CMK (cell line): ENCODE results near the gene ABCD3.
"Not testable (repeated sequence)": the region's sequence is repeated elsewhere in the genome, so short reads cannot be mapped to it uniquely, and the experiment has no call there.

Experiments
- DNase-seq: peaks from one replicate; pipeline ENCODE4 v3.0.0-alpha.2; 2010; ENCODE audit warnings: low read depth

Gene ABCD3

DNA sequence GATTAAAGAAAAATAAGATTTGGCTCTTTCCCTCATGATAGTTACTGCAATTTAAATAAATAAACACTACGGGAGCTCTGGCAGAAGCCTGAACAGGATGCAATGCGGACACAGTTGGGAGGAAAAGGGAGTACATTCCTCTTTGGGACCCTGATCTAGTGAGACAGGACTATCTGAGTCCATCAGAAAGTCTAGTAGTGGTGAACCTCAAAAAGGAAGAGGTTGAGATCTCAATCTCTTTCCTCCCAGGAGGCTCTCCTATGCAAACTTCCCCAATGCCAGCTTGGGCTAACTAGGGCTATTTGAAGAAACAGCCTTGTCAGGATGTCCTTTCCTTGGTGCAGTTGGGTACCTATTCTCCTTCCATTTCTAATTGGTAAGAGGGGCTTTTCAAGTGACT lies 4.9 kb upstream of the ABCD3 start:
- peak; percentile 78 for DNase-seq

DNA sequence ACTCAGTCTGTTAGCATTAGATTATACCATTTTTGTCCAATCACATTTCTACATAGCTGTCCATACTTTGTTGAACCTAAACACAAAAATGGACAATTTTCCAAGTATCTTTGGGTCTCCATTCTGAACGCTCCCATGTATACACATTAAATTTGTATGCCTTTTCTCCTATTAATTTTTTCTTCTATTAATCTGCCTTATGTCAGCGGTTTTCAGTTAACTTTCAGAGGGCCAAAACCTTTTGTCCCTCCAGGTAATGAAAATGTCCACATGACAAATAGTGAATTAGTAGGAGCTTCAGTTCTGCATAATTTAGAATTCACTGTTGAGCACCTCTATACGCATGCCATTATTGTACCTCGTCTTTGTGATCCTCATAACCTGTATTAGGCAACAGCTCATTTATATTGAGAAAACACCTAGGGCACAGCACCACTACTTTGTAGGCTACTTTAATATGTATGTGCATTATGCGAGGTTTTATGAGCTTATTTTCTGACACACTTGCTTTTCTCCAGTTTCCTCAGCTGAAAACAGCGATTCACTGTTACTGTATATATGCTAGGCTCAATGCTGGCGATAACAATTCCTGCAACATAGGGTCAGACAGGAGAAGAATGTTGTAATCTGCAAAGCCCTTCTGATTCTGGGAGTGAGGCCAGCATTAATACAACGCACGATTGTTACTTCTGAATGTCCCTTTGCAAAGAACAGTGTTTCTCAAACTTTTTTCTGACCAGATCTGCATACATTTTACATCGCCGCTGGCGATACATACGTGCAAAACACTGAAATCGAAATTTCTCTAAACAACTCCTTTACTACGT lies 1.1 kb upstream of the ABCD3 start:
- DNase-seq = no peak

DNA sequence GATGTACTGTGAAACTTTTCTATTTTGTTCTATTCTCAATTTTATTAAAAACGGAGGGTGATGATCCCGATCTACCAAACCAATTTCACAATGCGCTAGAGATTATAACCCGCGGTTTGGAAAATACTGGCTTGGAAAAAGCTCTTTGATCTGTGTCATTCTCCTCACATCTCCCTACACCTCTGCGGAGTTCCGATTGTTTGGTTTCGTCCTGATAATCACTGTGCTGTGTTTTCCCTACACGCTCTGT lies 536 bp upstream of the ABCD3 start:
- no peak for DNase-seq

DNA sequence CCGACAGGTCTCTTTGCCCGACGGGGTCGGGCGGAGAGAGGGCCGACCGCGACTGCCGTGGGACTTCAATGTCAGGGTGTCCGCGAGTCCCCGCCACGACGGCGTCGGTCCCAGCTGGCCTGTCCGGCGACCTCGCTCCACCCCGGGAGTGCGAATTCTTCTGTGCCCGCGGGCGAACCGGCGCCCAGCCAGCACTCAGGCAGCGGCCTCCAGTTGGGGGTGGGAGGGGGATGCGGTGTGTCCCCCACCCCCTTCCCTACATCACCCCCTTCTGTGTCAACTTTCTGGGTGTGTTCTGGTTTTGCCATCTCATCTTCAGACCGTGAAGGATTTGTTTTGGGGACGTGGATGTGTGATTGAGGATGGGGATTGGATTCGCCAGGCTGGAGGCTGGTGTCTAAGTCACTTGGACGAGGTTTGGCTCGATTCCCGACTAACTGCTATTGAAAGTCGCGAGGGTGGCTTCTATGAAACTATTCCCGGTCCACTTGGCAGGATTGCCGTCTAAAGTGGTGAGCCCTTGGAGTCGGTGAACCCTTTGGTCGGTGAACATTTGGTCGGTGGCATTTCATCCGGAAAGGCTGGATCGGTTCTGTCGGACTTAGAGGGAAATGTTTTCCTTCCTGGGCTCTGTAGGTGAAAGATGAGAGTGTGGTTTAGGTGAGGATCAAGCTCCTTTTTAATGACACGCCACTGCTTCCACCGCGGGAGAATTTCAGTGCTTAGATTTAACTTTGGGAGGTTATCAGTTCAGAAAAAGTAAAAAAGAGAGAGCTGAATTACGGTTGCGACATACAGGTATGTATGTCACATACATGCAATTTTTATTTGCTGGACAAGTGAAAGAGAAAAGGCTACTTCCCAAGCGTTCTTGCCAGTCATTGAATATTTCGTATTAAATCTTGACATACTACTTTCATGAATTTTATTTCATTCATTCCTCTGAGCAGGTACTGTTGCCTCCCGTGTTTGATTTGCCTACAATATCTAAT lies 771 bp downstream of the ABCD3 start:
- no peak for DNase-seq

DNA sequence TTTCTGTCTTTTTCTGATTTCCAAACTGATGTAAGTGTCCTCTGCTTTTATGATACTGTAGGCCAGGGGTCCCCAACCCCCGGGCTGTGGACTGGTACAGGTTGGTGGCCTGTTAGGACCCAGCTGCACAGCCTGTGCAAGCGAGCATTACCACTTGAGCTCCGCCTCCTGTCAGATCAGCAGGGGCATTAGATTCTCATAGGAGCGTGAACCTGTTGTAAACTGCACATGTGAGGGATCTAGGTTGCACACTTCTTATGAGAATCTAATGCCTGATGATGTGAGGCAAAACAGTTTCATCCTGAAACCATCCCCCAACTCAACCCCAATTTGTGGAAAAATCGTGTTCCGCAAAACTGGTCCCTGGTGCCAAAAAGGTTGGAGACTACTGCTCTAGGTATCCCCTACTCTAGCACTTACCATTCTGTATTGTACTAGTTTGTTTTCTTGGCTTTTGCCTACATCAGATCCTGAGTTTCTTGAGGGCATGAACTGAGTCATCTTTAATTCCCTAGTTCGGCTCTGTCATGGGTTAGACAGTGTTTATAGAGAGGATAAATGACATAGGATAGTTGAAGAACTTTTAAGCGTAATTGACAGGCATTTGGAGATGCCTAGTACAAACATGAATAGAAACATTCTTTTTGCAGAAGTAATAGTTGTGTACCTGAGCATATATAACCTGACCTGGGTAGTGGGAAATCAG lies 4.1 kb downstream of the ABCD3 start:
- no peak for DNase-seq

DNA sequence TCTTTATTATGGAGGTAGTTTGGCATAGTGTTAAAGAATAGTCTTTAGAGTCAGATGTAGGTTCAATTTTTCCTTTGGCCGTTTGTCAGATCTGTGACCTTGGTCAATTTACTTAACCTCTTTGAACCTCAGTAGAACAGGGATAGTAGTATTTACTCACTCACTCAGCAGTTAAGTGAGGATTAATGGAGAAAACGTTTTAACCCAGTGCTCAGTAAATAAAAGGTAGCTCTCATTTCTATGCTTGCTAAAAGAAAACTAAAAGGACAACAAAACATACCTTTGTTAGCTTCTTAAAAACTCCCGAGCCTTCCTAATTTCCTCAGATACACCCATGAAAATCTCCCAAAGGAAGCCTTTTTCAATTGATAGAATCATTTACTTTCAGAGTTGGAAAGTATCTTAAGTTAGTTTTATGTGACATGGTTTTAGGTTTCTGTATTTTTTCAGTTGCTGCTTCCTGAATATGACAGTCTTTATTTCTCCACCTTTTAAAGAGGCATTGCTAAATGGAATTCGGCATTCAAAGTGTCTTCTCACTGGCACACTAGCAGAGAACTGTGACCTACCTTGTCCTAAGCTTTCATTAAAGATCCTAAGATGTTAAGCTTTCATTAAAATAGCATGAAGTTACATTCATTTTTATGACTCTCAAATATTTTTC lies 7.8 kb downstream of the ABCD3 start:
- DNase-seq = no peak

DNA sequence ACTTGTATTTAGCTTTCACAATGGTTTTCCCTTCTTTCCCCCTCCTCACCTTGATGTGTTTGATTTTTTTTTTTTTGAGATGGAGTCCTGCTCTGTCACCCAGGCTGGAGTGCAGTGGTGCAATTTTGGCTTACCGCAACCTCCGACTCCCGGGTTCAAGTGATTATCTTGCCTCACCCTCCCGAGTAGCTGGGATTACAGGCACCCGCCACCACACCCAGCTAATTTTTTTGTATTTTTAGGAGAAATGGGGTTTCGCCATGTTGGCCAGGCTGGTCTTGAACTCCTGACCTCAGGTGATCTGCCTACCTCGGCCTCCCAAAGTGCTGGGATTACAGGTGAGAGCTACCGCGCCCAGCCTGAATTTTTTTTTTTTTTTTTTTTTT lies 8.3 kb downstream of the ABCD3 start:
- not testable (repeated sequence) for DNase-seq

DNA sequence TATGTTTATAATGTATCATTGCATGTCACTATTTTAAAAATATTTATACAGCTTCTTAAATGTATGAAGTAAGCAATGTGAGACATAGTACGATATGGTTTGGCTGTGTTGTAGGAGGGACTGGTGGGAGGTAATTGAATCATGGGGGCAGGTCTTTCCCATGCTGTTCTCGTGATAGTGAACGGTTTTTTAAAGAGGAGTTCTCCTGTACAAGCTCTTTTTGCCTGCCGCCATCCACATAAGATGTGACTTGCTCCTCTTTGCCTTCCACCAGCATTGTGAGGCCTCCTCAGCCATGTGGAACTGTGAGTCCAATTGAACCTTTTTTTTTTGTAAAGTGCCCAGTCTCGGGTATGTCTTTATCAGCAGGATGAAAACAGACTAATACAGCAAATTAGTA lies 10.3 kb downstream of the ABCD3 start:
- DNase-seq = no peak

DNA sequence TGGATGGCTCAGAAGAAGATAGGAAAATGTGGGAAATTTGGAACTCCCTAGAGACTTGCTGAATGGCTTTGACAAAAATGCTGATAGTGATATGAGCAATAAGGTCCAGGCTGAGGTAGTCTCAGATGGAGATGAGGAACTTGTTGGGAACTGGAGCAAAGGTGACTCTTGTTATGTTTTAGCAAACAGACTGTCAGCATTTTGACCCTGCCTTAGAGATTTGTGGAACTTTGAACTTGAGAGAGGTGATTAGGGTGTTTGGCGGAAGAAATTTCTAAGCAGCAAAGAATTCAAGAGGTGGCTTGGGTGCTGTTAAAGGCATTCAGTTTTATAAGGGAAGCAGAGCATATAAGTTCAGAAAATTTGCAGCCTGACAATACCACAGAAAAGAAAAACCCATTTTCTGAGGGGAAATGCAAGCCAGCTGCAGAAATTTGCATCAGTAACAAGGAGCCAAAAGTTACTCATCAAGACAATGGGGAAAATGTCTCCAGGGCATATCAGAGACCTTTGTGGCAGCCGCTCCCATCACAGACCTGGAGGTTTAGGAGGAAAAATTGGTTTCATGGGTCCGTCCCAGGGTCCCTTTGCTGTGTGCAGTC lies 10.8 kb downstream of the ABCD3 start:
- DNase-seq = not testable (repeated sequence)

DNA sequence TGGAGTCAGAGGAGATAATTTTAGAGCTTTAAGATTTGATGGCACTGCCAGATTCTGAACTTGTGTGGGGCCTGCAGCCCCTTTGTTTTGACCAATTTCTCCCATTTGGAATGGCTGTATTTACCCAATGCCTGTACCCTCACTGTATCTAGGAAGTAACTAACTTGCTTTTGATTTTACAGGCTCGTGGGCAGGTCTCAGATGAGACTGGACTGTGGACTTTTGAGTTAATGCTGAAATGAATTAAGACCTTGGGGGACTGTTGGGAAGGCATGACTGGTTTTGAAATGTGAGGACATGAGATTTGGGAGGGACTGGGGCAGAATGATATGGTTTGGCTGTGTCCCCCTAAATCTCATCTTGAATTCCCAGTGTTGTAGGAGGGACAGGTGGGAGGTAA lies 11.9 kb downstream of the ABCD3 start:
- DNase-seq = not testable (repeated sequence)

DNA sequence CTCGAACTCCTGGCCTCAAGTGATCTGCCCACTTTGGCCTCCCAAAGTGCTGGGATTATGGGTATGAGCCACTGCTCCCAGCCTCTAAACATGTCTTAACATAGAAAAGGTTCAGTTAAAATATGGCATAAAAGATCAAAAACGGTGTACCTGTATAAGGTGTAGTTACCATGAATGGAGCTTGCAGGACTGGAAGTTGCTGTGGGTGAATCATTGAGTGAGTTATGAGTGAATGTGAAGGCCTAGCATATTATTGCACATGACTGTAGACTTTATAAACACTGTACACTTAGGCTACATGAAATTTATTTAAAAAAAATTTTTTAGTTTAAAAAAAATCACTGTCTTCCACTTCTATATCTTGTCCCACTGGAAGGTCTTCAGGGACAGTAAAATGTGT lies 15.7 kb downstream of the ABCD3 start:
- no peak for DNase-seq

DNA sequence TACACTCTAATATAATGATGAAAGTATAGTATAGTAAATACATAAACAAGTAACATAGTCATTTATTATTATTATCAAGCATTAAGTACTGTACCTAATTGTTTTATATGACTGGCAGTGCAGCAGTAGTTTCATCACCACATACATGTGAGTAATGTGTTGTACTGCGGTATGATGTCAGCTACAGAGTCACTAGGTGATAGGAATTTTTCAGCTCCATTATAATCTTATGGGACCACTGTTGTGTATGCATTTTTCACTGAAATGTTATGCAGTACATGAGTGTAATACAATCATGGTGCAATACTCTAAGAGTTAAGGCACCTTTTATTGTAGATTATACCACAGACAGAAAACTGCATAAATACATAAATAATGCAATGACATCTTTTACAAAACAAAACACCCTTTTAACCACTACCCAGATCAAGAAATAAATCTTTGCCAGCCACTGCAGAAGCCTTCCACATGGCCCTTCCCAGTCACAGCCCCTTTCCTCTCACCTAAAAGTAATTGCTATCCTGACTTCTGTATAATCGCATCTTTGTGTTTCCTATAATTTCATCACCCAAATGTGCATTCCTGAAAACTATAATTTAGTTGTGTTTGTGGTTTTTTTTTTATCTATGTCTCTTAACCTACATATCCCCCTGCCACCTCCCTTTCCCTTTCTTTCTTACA lies 16.3 kb downstream of the ABCD3 start:
- DNase-seq = no peak

DNA sequence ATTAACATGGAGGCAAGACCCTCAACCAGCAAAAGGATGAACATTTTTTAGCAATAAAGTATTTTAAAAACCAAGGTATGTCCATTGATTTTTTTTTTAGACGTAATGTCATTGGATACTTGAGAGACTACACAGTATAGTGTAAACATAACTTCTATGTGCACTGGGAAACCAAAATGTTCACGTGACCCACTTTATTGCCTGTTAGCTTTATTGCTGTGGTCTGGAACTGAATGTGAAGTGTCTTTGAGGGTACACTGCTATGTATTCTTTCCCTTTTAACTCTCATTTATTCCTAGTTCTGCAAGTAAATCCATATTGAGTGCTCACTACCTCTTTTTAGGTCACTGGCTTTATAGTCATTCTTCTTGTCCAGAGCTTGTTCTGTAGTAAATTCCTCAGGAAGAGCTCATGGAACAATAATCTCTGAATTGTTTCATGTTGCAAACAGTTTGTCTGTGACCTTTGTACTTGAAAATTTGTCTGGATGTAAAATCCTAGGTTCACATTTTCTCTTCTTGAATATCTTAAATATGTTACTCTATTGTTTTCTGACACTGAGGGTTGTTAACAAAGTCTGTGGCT lies 20.6 kb downstream of the ABCD3 start:
- DNase-seq = no peak

DNA sequence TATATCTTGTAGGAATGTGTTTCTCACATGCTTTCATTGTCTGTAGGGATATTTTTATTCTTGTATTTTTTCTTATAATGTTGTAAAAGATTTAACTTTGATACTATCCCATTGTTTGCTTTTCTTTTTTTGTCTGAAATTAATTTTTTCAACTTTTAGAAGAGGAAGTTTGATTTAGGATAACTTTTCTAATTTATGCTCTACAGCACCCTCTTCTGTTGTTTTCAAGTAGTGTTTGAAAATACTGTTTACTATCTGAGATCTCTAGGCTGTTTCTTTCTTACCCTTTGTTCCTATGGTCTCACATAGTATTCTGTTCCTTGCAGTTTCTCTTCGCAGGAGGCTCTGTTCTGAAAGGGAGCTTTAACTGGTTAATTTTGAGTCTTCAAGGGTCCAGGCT lies 21.9 kb downstream of the ABCD3 start:
- no peak for DNase-seq

DNA sequence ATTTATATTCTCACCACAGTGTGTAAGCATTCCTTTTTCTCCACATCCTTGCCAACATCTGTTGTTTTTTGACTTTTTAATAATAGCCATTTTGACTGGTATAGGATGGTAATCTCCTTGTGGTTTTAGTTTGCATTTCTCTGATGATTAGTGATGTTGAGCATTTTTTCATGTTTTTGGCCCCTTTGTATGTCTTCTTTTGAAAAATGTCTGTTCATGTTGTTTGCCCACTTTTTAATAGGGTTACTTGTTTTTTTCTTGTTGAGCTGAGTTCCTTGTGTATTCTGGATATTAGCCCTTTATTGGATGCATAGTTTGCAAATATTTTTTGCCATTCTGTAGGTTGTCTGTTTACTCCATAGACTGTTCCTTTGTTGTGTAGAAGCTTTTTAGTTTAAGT lies 24.9 kb downstream of the ABCD3 start:
- DNase-seq = not testable (repeated sequence)

DNA sequence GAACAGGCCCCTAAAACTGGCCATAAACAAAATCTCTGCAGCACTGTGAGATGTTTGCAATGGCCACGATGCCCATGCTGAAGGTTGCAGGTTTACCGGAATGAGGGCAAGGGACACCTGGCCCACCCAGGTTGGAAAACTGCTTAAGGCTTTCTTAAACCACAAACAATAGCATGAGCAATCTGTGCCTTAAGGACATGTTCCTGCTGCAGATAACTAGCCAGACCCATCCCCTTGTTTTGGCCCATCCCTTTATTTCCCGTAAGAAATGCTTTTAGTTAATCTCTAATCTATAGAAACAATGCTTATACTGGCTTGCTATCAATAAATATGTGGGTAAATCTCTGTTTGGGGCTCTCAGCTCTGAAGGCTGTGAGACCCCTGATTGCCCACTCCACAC lies 26.6 kb downstream of the ABCD3 start:
- not testable (repeated sequence) for DNase-seq

DNA sequence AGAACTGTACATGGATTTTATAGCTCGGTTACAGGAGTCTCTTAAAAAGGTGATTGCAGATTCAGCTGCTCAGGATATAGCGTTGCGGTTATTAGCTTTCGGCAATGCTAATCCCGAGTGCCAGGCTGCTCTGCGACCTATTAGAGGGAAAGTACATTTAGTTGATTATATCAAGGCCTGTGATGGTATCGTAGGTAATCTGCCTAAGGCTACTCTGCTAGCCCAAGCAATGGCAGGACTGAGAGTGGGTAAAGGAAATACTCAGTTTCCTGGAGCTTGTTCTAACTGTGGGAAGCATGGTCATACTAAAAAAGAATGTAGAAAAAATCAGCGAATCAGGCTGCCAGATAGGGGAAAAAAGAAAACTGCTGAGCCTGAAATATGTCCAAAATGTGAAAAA lies 27.5 kb downstream of the ABCD3 start:
- DNase-seq = not testable (repeated sequence)

DNA sequence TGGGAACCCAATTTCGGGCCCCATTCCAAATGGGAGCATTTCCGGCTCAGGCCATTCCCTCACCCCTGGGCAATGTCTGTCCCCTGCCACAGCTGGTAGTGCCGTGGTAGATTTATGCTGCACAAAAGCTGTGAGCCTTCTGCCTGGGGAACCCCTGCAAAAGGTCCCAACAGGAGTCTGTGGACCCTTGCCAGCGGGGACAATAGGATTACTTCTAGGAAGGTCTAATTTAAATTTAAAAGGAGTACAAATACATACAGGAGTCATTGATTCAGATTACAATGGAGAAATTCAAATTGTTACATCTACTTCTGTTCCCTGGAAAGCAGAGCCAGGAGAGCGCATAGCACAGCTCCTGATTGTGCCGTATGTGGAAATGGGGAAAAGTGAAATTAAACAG lies 28.0 kb downstream of the ABCD3 start:
- DNase-seq = not testable (repeated sequence)

DNA sequence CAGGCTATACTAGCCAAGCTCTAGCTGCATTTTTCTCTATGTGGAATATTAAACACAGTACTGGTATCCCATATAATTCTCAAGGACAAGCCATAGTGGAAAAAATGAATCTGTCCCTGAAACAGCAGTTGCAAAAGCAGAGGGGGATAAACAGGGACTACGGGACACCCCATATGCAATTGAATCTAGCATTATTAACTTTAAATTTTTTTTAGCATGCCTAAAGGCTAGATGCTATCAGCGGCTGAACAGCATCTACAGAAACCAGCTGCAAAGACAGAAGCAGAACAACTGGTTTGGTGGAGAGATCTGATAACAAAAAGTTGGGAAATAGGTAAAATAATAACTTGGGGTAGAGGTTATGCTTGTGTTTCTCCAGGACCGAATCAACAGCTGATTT lies 30.6 kb downstream of the ABCD3 start:
- not testable (repeated sequence) for DNase-seq

DNA sequence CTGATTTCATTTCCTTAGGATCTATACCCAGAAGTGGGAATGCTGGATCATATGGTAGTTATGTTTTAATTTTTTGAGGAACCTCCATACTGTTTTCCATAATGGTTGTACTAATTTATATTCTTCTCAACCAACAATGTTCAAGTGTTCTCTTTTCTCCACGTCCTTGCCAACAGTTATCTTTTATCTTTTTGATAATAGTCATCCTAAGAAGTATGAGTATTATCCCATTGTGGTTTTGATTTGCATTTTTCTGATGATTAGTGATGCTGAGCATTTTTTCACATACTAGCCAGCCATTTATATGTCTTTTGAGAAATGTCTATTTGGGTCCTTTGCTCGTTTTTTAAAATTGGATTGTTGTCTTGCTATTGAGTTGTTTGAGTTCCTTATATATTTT lies 38.5 kb downstream of the ABCD3 start:
- DNase-seq = no peak

DNA sequence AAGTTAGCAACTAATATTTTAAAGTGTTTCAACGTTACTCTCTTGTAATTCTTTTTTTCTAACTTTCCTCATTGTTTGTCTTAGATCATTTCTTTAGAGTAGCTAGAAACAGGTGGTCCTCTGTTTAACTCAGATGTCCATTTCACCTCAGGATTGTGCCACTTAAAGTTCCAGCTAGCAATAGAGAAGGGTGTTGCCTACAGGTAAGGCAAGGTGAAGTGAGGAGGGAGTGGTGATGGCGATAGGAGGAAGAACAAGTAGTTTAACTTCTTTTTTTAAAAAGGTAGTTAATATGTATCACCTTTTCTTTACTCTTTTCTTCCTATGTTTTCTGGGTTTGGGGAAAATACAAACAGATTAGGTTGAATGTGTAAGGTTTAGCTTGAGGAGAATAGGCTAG lies 44.4 kb downstream of the ABCD3 start:
- DNase-seq = no peak
